ENCODE data around the gene RWDD4.

GRCh38 chr4:183627979-183628588 lies 30.9 kb downstream of the RWDD4 start:
- no peak for TF ChIP-seq CTCF (conservative IDR thresholded peaks at IDR 0.05; ENCODE audit: low read length)
- TF ChIP-seq EZH2phosphoT487 (IDR thresholded peaks at IDR 0.05; ENCODE audit: borderline replicate concordance, low read depth, low read length), result no peak
